ENCODE data around the gene TMEM26. TPM values are rescaled to one million over a fixed set of nuclear protein-coding genes. Genes with fewer than 3 reads are reported as not detected.
"Not testable (repeated sequence)": the region's sequence is repeated elsewhere in the genome, so short reads cannot be mapped to it uniquely, and the experiment has no call there.

The TMEM26 gene
- total RNA-seq, 1 donor from 2014 or later: not detected

GRCh38 chr10:61408105-61408504, 45.1 kb downstream of the TMEM26 start:
- H3K9me3 Mint-ChIP-seq: no peaks in the 10 kb centered on the region
- intact Hi-C loops (cut with micrococcal nuclease): no loop called here
- no peaks in the 10 kb centered on the region for H3K4me1 Mint-ChIP-seq (ENCODE audit: low read depth)
- no peaks in the 10 kb centered on the region for H3K27me3 Mint-ChIP-seq (ENCODE audit: insufficient read depth)
- H3K36me3 Mint-ChIP-seq (ENCODE audit: low read depth): no peaks in the 10 kb centered on the region
- no peak for DNase-seq (ENCODE audit: low spot score)
- no peak overlapping the region for H3K27ac Mint-ChIP-seq
- no peak overlapping the region for H3K4me3 Mint-ChIP-seq

GRCh38 chr10:61406736-61407135, 46.4 kb downstream of the TMEM26 start:
- H3K27ac Mint-ChIP-seq: no peak overlapping the region
- H3K4me1 Mint-ChIP-seq (ENCODE audit: low read depth): no peaks in the 10 kb centered on the region
- H3K36me3 Mint-ChIP-seq (ENCODE audit: low read depth): no peaks in the 10 kb centered on the region
- H3K9me3 Mint-ChIP-seq: no peaks in the 10 kb centered on the region
- H3K27me3 Mint-ChIP-seq (ENCODE audit: insufficient read depth): no peaks in the 10 kb centered on the region
- DNase-seq (ENCODE audit: low spot score): no peak
- intact Hi-C loops (cut with micrococcal nuclease): no loop called here
- no peak overlapping the region for H3K4me3 Mint-ChIP-seq

- H3K9me3 Mint-ChIP-seq: no peaks in the 10 kb centered on the region
- no peaks in the 10 kb centered on the region for H3K4me1 Mint-ChIP-seq (ENCODE audit: low read depth)
- no peaks in the 10 kb centered on the region for H3K36me3 Mint-ChIP-seq (ENCODE audit: low read depth)
- DNase-seq (ENCODE audit: low spot score): no peak
- H3K27me3 Mint-ChIP-seq (ENCODE audit: insufficient read depth): no peaks in the 10 kb centered on the region
- intact Hi-C loops (cut with micrococcal nuclease): no loop called here
- H3K27ac Mint-ChIP-seq: no peak overlapping the region
- H3K4me3 Mint-ChIP-seq: no peak overlapping the region
Measured at GRCh38 chr10:61406242-61406641, 46.9 kb downstream of the TMEM26 start.

- H3K9me3 Mint-ChIP-seq: no peaks in the 10 kb centered on the region
- no peak for DNase-seq (ENCODE audit: low spot score)
- no peaks in the 10 kb centered on the region for H3K27me3 Mint-ChIP-seq (ENCODE audit: insufficient read depth)
- no peak overlapping the region for H3K27ac Mint-ChIP-seq
- H3K4me1 Mint-ChIP-seq (ENCODE audit: low read depth): no peaks in the 10 kb centered on the region
- intact Hi-C loops (cut with micrococcal nuclease): no loop called here
- H3K4me3 Mint-ChIP-seq: no peak overlapping the region
- no peaks in the 10 kb centered on the region for H3K36me3 Mint-ChIP-seq (ENCODE audit: low read depth)
Measured at GRCh38 chr10:61404751-61405150, 48.4 kb downstream of the TMEM26 start.

- no peaks in the 10 kb centered on the region for H3K9me3 Mint-ChIP-seq
- no peak overlapping the region for H3K4me3 Mint-ChIP-seq
- H3K4me1 Mint-ChIP-seq (ENCODE audit: low read depth): peaks cover 9% of the 10 kb centered on the region
- no peak overlapping the region for H3K27ac Mint-ChIP-seq
- no peaks in the 10 kb centered on the region for H3K36me3 Mint-ChIP-seq (ENCODE audit: low read depth)
- H3K27me3 Mint-ChIP-seq (ENCODE audit: insufficient read depth): no peaks in the 10 kb centered on the region
- intact Hi-C loops (cut with micrococcal nuclease): no loop called here
- no peak for DNase-seq (ENCODE audit: low spot score)
Measured at GRCh38 chr10:61400524-61400923, 52.7 kb downstream of the TMEM26 start.

- DNase-seq (ENCODE audit: low spot score): no peak
- Mint-ChIP-seq H3K36me3 (ENCODE audit: low read depth) (no peaks in the 10 kb centered on the region), H3K9me3 (no peaks in the 10 kb centered on the region), H3K27ac (no peak overlapping the region), H3K4me1 (ENCODE audit: low read depth) (peaks cover 9% of the 10 kb centered on the region), H3K27me3 (ENCODE audit: insufficient read depth) (no peaks in the 10 kb centered on the region), H3K4me3 (no peak overlapping the region)
- intact Hi-C loops (cut with micrococcal nuclease): no loop called here
Measured at GRCh38 chr10:61399406-61399805, 53.8 kb downstream of the TMEM26 start.

GRCh38 chr10:61398366-61399129, 54.6 kb downstream of the TMEM26 start:
- Mint-ChIP-seq H3K27me3 (ENCODE audit: insufficient read depth) (no peaks in the 10 kb centered on the region), H3K4me1 (ENCODE audit: low read depth) (peaks cover 9% of the 10 kb centered on the region), H3K36me3 (ENCODE audit: low read depth) (no peaks in the 10 kb centered on the region), H3K27ac (no peak overlapping the region), H3K4me3 (no peak overlapping the region), H3K9me3 (no peaks in the 10 kb centered on the region)
- DNase-seq (ENCODE audit: low spot score): no peak
- intact Hi-C loops (cut with micrococcal nuclease): no loop called here

GRCh38 chr10:61397175-61397986, 55.8 kb downstream of the TMEM26 start:
- Mint-ChIP-seq H3K4me3 (peak overlapping the region; percentile 66), H3K36me3 (ENCODE audit: low read depth) (no peaks in the 10 kb centered on the region), H3K27me3 (ENCODE audit: insufficient read depth) (peaks cover 2% of the 10 kb centered on the region), H3K4me1 (ENCODE audit: low read depth) (peaks cover 9% of the 10 kb centered on the region), H3K9me3 (no peaks in the 10 kb centered on the region), H3K27ac (peak overlapping the region; percentile 1)
- intact Hi-C loops (cut with micrococcal nuclease): no loop called here
- no peak for DNase-seq (ENCODE audit: low spot score)

- Mint-ChIP-seq H3K4me3 (no peak overlapping the region), H3K27me3 (ENCODE audit: insufficient read depth) (peaks cover 4% of the 10 kb centered on the region), H3K36me3 (ENCODE audit: low read depth) (no peaks in the 10 kb centered on the region), H3K9me3 (no peaks in the 10 kb centered on the region), H3K27ac (no peak overlapping the region), H3K4me1 (ENCODE audit: low read depth) (no peaks in the 10 kb centered on the region)
- DNase-seq (ENCODE audit: low spot score): no peak
- intact Hi-C loops (cut with micrococcal nuclease): no loop called here
Measured at GRCh38 chr10:61391281-61391680, 61.9 kb downstream of the TMEM26 start.

- no peaks in the 10 kb centered on the region for H3K9me3 Mint-ChIP-seq
- no peak overlapping the region for H3K27ac Mint-ChIP-seq
Measured at GRCh38 chr10:61390851-61391250, 62.3 kb downstream of the TMEM26 start.

GRCh38 chr10:61389887-61390286, 63.3 kb downstream of the TMEM26 start:
- intact Hi-C loops (cut with micrococcal nuclease): no loop called here
- Mint-ChIP-seq H3K27ac (no peak overlapping the region), H3K36me3 (ENCODE audit: low read depth) (no peaks in the 10 kb centered on the region), H3K4me3 (no peak overlapping the region), H3K27me3 (ENCODE audit: insufficient read depth) (peaks cover 4% of the 10 kb centered on the region), H3K9me3 (no peaks in the 10 kb centered on the region), H3K4me1 (ENCODE audit: low read depth) (no peaks in the 10 kb centered on the region)
- no peak for DNase-seq (ENCODE audit: low spot score)

More at GRCh38 chr10:61390851-61391250, 62.3 kb downstream of the TMEM26 start:
- Mint-ChIP-seq H3K36me3 (ENCODE audit: low read depth) (no peaks in the 10 kb centered on the region), H3K4me3 (no peak overlapping the region), H3K4me1 (ENCODE audit: low read depth) (no peaks in the 10 kb centered on the region), H3K27me3 (ENCODE audit: insufficient read depth) (peaks cover 4% of the 10 kb centered on the region)
- DNase-seq (ENCODE audit: low spot score): no peak
- intact Hi-C loops (cut with micrococcal nuclease): no loop called here

GRCh38 chr10:61388986-61389385, 64.2 kb downstream of the TMEM26 start:
- DNase-seq (ENCODE audit: low spot score); intact Hi-C loops (cut with micrococcal nuclease); H3K27me3 Mint-ChIP-seq (ENCODE audit: insufficient read depth); H3K4me1 Mint-ChIP-seq (ENCODE audit: low read depth); H3K9me3 Mint-ChIP-seq; H3K36me3 Mint-ChIP-seq (ENCODE audit: low read depth); H3K27ac Mint-ChIP-seq; H3K4me3 Mint-ChIP-seq: not testable (repeated sequence)

- Mint-ChIP-seq H3K36me3 (ENCODE audit: low read depth) (no peaks in the 10 kb centered on the region), H3K4me1 (ENCODE audit: low read depth) (no peaks in the 10 kb centered on the region), H3K27me3 (ENCODE audit: insufficient read depth) (peaks cover 2% of the 10 kb centered on the region), H3K9me3 (no peaks in the 10 kb centered on the region), H3K27ac (no peak overlapping the region), H3K4me3 (no peak overlapping the region)
- intact Hi-C loops (cut with micrococcal nuclease): no loop called here
- DNase-seq (ENCODE audit: low spot score): no peak
Measured at GRCh38 chr10:61385231-61386001, 67.8 kb downstream of the TMEM26 start.

Measured in activated T-helper 1 cell treated with anti-CD3 and anti-CD28 coated beads, Interleukin-12 subunit alpha, Interleukin-12 subunit beta, Interleukin-2, Interleukin-4 antibody, amounts not matched to agents 30 ng/mL and 10 ng/mL and 1 ng/mL, durations not matched to agents 14 hours and 24 hours and 36 hours (primary cell).